GM19468 (cell line): Measurements from ENCODE around the gene ZNF680.
"Not testable (repeated sequence)": the region's sequence is repeated elsewhere in the genome, so short reads cannot be mapped to it uniquely, and the experiment has no call there.

ENCODE experiments used
- ATAC-seq: cut with Tn5 transposase; IDR thresholded peaks from one replicate; pipeline ENCODE4 v1.9.1; 2021; ENCODE audit warnings: mild to moderate bottlenecking, moderate library complexity, moderate number of reproducible peaks; ENCODE audit not compliant: unreplicated experiment; ENCODE audit errors: extremely low read depth

Gene ZNF680

GRCh38 chr7:64558323-64558705 lies 4.6 kb downstream of the ZNF680 start:
- ATAC-seq: no peak

DNA sequence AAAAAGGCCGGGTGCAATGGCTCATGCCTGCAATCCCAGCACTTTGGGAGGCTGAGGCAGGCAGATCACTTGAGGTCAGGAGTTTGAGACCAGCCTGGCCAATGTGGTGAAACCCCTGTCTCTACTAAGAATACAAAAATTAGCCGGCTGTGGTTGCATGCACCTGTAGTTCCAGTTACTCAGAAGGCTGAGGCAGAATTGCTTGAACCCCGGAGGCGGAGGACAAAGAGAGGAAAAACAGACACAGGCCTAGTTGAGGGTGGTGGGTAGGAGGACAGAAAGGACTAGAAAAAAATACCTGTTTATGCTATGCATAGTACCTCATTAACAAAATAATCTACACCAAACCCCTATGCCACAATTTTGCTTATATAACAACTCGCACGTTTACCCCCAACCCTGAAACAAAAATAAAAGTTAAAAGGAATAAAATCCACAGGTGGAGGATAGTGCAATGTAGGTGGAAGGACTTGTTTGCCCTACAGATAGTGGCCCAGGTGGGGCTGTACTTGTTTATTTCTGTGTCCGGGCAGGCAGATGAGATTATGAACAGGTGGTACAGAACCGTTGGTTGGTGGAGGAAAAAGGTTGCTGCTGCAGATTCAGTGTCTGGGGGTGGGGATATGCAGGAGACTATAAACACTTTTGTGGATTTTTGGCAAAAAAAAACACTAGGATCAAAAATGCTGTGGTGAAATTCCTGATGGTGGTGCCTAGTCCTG lies 5.1 kb downstream of the ZNF680 start:
- no peak for ATAC-seq

DNA sequence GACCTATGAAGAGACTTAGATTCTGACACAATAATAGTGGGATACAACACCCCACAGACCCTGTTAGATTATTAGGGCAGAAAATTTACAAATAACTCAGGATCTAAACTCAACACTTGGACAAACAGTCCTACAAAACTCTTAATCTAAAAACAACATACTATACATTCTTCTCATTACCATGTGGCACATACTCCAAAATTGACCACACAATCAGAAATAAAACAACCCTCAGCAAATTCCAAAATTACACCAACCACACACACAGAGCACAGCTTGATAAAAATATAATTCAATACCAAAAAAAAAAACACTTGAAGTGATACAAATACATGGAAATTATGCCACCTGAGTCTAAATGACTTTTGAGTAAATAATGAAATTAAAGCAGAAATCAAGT lies 7.8 kb downstream of the ZNF680 start:
- ATAC-seq: no peak

DNA sequence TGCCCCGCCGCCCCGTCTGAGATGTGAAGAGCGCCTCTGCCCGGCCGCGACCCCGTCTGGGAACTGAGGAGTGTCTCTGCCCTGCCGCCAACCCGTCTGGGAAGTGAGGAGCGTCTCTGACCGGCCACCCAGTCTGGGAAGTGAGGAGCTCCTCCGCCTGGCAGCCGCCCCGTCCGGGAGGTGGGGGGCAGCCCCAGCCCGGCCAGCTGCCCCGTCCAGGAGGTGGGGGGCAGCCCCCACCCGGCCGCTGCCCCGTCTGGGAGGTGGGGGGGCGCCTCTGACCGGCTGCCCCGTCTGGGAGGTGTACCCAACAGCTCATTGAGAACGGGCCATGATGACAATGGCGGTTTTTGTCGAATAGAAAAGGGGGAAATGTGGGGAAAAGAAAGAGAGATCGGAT lies 8.7 kb downstream of the ZNF680 start:
- not testable (repeated sequence) for ATAC-seq

DNA sequence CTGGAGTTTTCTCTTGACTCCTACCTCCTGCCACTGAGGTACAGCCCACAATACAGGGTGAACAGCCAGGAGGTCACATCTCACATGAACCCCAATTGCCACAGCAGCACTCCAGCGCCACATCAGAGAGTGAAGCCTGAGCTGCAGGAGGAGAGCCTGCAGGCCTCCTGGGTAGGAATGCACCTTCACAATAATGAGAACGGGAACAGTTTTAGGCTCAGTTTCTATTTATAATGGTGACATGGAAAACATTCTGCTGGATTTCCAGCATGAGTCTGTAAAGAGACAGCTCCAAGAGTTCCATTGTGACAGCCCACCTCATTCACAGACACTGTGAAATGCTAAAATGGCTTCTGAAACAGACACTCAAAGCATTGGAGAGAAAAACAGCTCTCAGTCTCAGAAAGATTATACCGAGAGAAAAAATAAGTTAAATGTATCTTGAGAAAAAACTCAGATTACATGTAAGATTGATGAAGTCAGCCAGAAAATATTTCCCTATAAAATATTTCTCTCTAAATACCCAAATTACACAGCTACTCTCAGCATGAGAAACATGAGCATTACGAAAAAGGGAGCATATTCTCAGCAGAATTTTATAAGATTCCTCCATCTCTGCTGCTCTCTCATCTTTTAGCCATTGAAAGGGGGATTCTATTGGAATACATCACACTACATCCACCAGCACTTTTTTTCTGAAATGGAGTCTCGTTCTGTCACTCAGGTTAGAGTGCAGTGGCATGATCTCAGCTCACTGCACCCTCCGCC lies 11.3 kb downstream of the ZNF680 start:
- ATAC-seq: no peak

DNA sequence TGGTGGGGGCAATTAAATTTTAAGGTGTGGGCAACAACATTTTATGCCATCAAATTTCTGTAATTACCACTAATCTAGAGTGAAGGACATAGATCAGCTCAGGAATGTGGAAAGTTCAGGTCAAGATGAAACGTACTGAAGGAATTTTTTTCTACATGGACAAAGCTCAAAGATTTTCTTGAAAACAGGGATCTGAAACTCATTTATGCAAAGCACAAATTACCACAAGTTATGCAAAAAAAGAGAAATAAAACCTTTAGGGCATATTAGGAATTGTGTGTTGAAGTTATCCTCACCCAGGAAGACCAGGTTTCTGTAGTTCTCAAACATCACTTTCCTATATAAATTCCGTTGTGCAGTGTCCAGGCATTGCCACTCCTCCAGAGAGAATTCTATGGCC lies 18.9 kb downstream of the ZNF680 start:
- ATAC-seq: no peak

DNA sequence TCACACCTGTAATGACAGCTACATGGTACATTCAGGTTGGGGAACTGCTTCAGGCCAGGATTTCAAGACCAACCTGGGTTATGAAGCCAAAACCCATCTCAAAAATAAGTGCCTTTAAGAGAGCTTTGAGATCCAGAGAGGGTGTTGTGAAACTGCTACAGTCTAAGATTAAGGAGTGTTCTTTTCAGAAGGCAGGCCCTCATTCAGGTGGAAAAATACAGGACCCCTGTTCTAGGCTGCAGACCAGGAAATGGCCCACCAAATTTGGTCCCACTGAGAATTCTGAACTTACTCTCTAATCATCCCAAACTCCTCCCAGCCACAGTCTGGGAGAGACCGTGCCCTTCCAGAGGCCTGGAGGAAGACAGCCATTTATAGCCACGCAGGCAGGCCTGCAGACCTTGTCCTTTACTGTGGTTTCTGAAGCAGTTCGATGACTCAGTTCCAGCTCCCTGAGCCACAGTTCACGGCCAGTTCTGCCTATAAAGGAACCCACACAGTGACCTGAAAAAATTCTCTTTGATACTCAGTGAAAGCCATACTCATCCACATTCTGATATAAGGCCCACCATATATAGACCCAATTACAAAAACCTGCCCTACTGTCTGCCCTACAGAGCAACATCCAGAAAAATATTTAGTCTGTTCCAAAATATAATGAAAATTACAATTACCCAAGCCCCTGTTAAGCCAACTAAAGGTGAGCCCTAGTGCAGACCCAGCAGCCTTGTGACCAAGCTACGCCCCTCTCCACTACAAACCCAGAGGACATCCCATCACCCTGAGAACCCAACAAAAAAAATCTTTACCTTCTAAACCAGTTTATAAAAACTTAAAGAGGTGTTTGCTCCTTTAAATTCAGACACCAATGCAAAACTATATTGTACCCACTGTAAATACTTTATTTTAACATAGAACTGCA lies 21.2 kb downstream of the ZNF680 start:
- no peak for ATAC-seq

DNA sequence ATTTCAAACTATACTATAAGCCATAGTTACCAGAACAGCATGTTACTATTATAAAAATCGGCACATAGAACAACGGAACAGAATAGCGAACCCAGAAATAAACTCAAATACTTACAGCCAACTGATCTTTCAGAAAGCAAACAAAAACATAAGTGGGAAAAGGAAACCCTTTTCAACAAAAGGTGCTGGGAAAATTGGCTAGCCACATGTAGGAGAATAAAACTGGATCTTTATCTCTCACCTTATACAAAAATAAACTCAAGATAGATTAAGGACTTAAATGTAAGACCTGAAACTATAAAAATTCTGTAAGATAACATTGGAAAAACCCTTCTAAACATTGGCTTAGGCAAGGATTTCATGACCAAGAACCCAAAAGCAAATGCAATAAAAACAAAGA lies 29.1 kb downstream of the ZNF680 start:
- ATAC-seq: no peak

GRCh38 chr7:64528770-64529169 lies 34.1 kb downstream of the ZNF680 start:
- no peak for ATAC-seq

DNA sequence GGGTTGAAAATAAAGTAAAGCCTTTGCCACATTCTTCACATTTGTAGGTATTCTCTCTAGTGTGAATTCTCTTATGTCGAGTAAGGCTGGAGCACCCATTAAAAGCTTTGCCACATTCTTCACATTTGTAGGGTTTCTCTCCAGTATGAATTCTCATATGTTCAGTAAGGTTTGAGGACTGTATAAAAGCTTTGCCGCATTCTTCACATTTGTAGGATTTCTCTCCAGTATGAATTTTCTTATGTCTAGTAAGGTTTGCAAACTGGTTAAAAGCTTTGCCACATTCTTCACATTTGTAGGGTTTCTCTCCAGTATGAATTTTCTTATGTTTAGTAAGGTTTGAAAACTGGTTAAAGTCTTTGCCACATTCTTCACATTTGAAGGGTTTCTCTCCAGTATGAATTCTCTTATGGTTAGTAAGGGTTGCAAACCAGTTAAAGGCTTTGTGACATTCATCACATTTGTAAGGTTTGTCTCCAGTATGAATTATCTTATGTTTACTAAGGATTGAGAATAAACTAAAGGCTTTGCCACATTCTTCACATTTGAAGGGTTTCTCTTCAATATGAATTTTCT lies 41.4 kb downstream of the ZNF680 start:
- ATAC-seq: no peak

GRCh38 chr7:64516451-64516850 lies 46.4 kb downstream of the ZNF680 start:
- ATAC-seq: no peak

- ATAC-seq: no peak
Measured at GRCh38 chr7:64515781-64516180, 47.1 kb downstream of the ZNF680 start.

DNA sequence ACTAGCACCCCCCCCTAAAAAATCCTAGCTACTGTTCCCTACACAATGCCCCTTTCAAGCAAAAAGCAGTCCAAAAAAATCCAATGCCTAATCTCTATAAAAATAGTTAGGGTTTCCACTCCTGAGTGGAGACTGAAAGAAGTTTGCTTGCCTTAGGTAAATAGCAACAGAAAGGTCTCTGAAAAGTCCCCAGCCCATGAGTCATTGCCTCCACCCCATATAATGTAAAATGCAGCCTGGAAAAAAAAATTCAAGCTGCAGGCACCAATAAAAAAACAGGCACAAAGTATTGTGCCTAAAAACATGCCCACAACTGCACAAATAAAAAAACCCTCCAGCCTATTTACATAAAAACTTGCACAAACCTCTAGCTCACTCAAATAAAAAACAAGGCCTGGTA lies 47.5 kb downstream of the ZNF680 start:
- no peak for ATAC-seq

DNA sequence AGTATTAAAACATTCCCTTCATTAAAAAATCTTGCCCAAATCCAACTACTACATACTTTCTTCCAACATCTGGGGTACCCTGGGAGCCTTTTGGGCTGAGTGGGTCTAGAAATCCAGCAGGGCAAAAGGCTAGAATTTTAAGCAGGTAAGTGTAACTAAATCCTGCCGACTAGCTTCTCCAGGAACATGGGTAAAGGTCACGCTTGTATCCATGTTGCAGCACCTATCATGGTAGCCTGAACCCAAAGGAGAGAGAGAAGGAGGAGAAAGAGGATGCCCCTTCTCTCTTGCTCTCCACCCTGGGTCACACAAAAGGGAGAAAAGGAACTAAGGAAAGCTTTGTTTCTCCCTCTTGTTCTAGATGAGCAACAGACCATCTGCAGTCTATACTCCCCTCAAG lies 53.3 kb downstream of the ZNF680 start:
- no peak for ATAC-seq

- ATAC-seq: no peak
Measured at GRCh38 chr7:64504581-64505120, 58.2 kb downstream of the ZNF680 start.

DNA sequence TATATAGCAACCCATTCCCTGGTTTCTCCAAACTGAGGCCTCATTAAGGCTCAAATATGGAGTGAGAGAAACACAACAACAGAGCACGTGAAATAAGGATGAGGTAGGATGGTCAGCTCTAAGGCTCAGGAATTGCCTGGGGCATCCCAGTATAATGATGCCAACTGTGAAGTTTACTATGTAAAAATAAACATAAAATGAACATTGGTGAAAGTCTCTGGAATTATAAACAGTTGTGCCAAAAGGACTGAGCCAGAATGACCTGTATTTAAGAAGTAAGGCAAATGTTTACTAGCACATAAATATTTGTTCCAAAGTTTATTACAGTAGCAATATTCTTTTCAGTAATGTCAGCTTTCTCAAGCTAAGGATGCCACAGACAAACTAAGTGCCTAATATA lies 64.6 kb downstream of the ZNF680 start:
- ATAC-seq: no peak

GRCh38 chr7:64494912-64495461 lies 67.9 kb downstream of the ZNF680 start:
- ATAC-seq: no peak

- ATAC-seq: no peak
Measured at GRCh38 chr7:64485623-64486022, 77.2 kb downstream of the ZNF680 start.
